ENCODE measurements around the gene RNF149. TPM values are rescaled to one million over a fixed set of nuclear protein-coding genes. Genes with fewer than 3 reads are reported as not detected.

RNF149 gene
- total and polyA plus RNA-seq, 9 donors: 22.0 to 49.6 (median 32.6) TPM

GRCh38 chr2:101349893-101350662, 41.6 kb upstream of the RNF149 start:
- Histone ChIP-seq H3K27me3 (ENCODE audit: control insufficient read depth, insufficient read depth, low read length) (no peaks in the 10 kb centered on the region), H3K4me3 (ENCODE audit: low read length) (no peak overlapping the region), H3K4me1 (ENCODE audit: control insufficient read depth, insufficient read depth, low read length) (no peaks in the 10 kb centered on the region), H3K27ac (ENCODE audit: low read length) (no peak overlapping the region), H3K36me3 (ENCODE audit: control insufficient read depth, insufficient read depth, low read length) (no peaks in the 10 kb centered on the region), H3K9me3 (replicated peaks; ENCODE audit: control insufficient read depth, low read depth, low read length) (no peaks in the 10 kb centered on the region)
- 52% methylated on average over 5 of the region's 7 CpGs for WGBS (ENCODE audit: insufficient coverage)
- DNase-seq: peak; percentile 18

GRCh38 chr2:101348883-101349282, 40.4 kb upstream of the RNF149 start:
- no CpG with 5 or more reads among the region's 1 CpG for WGBS (ENCODE audit: insufficient coverage)
- H3K36me3 ChIP-seq (ENCODE audit: control insufficient read depth, insufficient read depth, low read length): no peaks in the 10 kb centered on the region
- no peak for DNase-seq
- no peak overlapping the region for H3K27ac ChIP-seq (ENCODE audit: low read length)
- H3K27me3 ChIP-seq (ENCODE audit: control insufficient read depth, insufficient read depth, low read length): no peaks in the 10 kb centered on the region
- H3K9me3 ChIP-seq (replicated peaks; ENCODE audit: control insufficient read depth, low read depth, low read length): no peaks in the 10 kb centered on the region
- H3K4me3 ChIP-seq (ENCODE audit: low read length): no peak overlapping the region
- no peaks in the 10 kb centered on the region for H3K4me1 ChIP-seq (ENCODE audit: control insufficient read depth, insufficient read depth, low read length)

DNA sequence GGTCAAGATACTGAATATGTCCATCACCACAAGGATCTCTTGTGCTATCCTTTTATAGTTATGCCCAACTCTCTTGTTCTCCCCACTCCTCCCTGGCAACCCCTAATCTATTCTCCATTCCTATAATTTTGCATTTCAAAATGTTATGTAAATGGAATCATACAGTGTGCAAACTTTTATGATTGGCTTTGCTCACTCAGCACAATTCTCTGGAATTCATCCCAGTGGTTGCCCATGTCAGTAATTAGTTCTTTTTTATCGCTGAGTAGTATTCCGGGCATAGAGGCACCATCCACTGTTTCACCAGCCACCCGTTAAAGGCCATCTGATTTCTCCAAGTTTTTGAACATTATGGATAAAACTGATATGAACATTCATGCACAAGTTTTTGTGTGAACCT, 38.4 kb upstream of the RNF149 start:
- H3K4me3 ChIP-seq (ENCODE audit: low read length): no peak overlapping the region
- H3K36me3 ChIP-seq (ENCODE audit: control insufficient read depth, insufficient read depth, low read length): no peaks in the 10 kb centered on the region
- WGBS (ENCODE audit: insufficient coverage): 83% methylated on average over 1 of the region's 3 CpGs
- H3K27ac ChIP-seq (ENCODE audit: low read length): no peak overlapping the region
- H3K27me3 ChIP-seq (ENCODE audit: control insufficient read depth, insufficient read depth, low read length): no peaks in the 10 kb centered on the region
- peaks cover 3% of the 10 kb centered on the region for H3K4me1 ChIP-seq (ENCODE audit: control insufficient read depth, insufficient read depth, low read length)
- H3K9me3 ChIP-seq (replicated peaks; ENCODE audit: control insufficient read depth, low read depth, low read length): no peaks in the 10 kb centered on the region
- DNase-seq: no peak

- Histone ChIP-seq H3K9me3 (replicated peaks; ENCODE audit: control insufficient read depth, low read depth, low read length) (no peaks in the 10 kb centered on the region), H3K27me3 (ENCODE audit: control insufficient read depth, insufficient read depth, low read length) (no peaks in the 10 kb centered on the region), H3K4me1 (ENCODE audit: control insufficient read depth, insufficient read depth, low read length) (peaks cover 3% of the 10 kb centered on the region), H3K27ac (ENCODE audit: low read length) (no peak overlapping the region), H3K4me3 (ENCODE audit: low read length) (no peak overlapping the region), H3K36me3 (ENCODE audit: control insufficient read depth, insufficient read depth, low read length) (no peaks in the 10 kb centered on the region)
- WGBS (ENCODE audit: insufficient coverage): 56% methylated on average over 5 of the region's 5 CpGs
- no peak for DNase-seq
Measured at GRCh38 chr2:101344137-101344536, 35.6 kb upstream of the RNF149 start.

DNA sequence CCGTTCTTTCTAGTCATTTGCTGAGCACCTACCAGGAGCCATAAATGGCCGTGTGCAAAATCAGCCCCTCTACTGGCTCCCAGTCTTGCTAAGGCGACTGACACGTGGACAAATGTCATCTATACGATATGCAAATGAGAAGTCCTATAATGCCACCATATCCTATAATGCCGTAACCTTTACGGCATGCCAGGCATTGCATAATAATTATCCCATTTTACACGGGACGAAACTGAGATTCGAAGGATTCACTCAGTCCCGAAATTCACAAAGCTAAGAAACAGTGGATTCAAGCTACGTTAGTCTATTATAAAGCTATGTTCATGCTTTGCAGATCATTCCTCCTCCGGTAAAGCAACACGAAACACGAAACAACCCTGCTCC, 34.1 kb upstream of the RNF149 start:
- 84% methylated on average over 15 of the region's 15 CpGs for WGBS (ENCODE audit: insufficient coverage)
- peaks cover 3% of the 10 kb centered on the region for H3K4me1 ChIP-seq (ENCODE audit: control insufficient read depth, insufficient read depth, low read length)
- no peaks in the 10 kb centered on the region for H3K9me3 ChIP-seq (replicated peaks; ENCODE audit: control insufficient read depth, low read depth, low read length)
- DNase-seq: no peak
- no peaks in the 10 kb centered on the region for H3K27me3 ChIP-seq (ENCODE audit: control insufficient read depth, insufficient read depth, low read length)
- H3K36me3 ChIP-seq (ENCODE audit: control insufficient read depth, insufficient read depth, low read length): no peaks in the 10 kb centered on the region
- no peak overlapping the region for H3K27ac ChIP-seq (ENCODE audit: low read length)
- no peak overlapping the region for H3K4me3 ChIP-seq (ENCODE audit: low read length)

DNA sequence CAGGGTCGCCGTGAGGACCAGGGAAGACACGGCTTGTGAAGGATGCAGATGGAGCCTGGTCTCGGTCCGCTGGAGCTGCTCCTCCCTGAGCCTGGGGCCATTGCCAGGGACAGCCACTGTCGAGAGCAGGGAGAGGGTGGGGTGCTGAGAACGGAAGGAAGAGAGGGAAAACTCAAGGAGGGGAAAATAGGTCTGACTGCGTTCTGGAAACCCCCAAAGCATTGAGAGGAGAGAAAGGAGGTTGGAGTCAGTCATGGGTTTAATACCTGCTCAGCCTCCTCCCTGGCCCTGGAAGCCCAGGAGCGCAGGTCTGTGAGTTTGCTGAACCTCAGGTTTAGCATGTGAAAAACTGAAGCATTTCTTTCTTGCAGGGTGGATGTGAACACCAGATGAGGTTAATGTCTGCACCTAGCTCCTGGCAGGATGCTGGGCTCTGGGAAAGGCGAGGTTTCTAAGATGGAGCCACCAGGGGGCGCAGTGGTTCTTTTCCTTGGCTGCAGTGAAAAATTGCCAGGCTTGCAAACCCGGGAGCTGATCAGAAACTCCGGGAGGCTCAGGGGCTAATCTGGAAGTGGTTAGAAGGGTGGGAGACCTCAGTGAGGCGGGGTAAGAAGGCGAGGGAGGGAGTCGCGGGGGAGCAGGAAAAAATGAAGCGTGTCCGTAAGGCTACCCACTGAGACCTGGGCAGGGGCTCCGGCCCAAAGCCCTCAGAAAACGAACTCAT, 33.6 kb upstream of the RNF149 start:
- no peaks in the 10 kb centered on the region for H3K36me3 ChIP-seq (ENCODE audit: control insufficient read depth, insufficient read depth, low read length)

DNA sequence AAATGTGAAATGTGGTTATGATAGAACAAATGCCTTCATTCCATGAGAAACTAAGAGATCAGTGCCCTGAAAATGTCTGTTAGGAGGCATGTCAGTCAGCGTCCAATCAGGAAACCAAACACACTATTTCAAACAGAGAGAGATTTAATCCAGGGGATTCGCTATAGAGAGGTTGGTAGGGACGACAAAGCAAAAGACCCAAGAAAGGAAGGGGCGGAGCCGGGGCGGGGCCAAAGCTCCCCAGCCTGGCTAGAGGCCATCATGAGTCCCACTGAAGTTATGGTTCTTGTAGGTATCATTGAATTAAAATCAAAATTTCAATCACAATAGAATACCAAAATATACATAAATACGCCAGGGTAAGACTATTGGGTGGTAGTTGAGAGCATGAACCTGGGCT, 32.9 kb upstream of the RNF149 start:
- DNase-seq: no peak

More for the DNA sequence above, 33.6 kb upstream of the RNF149 start:
- Histone ChIP-seq H3K4me3 (ENCODE audit: low read length) (no peak overlapping the region), H3K27me3 (ENCODE audit: control insufficient read depth, insufficient read depth, low read length) (no peaks in the 10 kb centered on the region), H3K27ac (ENCODE audit: low read length) (no peak overlapping the region), H3K9me3 (replicated peaks; ENCODE audit: control insufficient read depth, low read depth, low read length) (no peaks in the 10 kb centered on the region), H3K4me1 (ENCODE audit: control insufficient read depth, insufficient read depth, low read length) (peaks cover 3% of the 10 kb centered on the region)
- 52% methylated on average over 21 of the region's 21 CpGs for WGBS (ENCODE audit: insufficient coverage)
- DNase-seq: peak; percentile 79

GRCh38 chr2:101340141-101340551, 31.6 kb upstream of the RNF149 start:
- no peak for DNase-seq
- peaks cover 3% of the 10 kb centered on the region for H3K4me1 ChIP-seq (ENCODE audit: control insufficient read depth, insufficient read depth, low read length)
- 82% methylated on average over 1 of the region's 1 CpG for WGBS (ENCODE audit: insufficient coverage)
- no peaks in the 10 kb centered on the region for H3K27me3 ChIP-seq (ENCODE audit: control insufficient read depth, insufficient read depth, low read length)
- no peak overlapping the region for H3K27ac ChIP-seq (ENCODE audit: low read length)
- H3K4me3 ChIP-seq (ENCODE audit: low read length): no peak overlapping the region
- H3K36me3 ChIP-seq (ENCODE audit: control insufficient read depth, insufficient read depth, low read length): no peaks in the 10 kb centered on the region
- H3K9me3 ChIP-seq (replicated peaks; ENCODE audit: control insufficient read depth, low read depth, low read length): no peaks in the 10 kb centered on the region

More for the DNA sequence above, 32.9 kb upstream of the RNF149 start:
- H3K27ac ChIP-seq (ENCODE audit: low read length): no peak overlapping the region
- H3K4me3 ChIP-seq (ENCODE audit: low read length): no peak overlapping the region
- H3K36me3 ChIP-seq (ENCODE audit: control insufficient read depth, insufficient read depth, low read length): no peaks in the 10 kb centered on the region
- H3K9me3 ChIP-seq (replicated peaks; ENCODE audit: control insufficient read depth, low read depth, low read length): no peaks in the 10 kb centered on the region
- 100% methylated on average over 1 of the region's 7 CpGs for WGBS (ENCODE audit: insufficient coverage)
- H3K4me1 ChIP-seq (ENCODE audit: control insufficient read depth, insufficient read depth, low read length): peaks cover 3% of the 10 kb centered on the region
- no peaks in the 10 kb centered on the region for H3K27me3 ChIP-seq (ENCODE audit: control insufficient read depth, insufficient read depth, low read length)

- no peak overlapping the region for H3K27ac ChIP-seq (ENCODE audit: low read length)
- no peak overlapping the region for H3K4me3 ChIP-seq (ENCODE audit: low read length)
- H3K4me1 ChIP-seq (ENCODE audit: control insufficient read depth, insufficient read depth, low read length): peaks cover 3% of the 10 kb centered on the region
- WGBS (ENCODE audit: insufficient coverage): 60% methylated on average over 1 of the region's 4 CpGs
- no peak for DNase-seq
- no peaks in the 10 kb centered on the region for H3K9me3 ChIP-seq (replicated peaks; ENCODE audit: control insufficient read depth, low read depth, low read length)
- H3K36me3 ChIP-seq (ENCODE audit: control insufficient read depth, insufficient read depth, low read length): no peaks in the 10 kb centered on the region
- no peaks in the 10 kb centered on the region for H3K27me3 ChIP-seq (ENCODE audit: control insufficient read depth, insufficient read depth, low read length)
Measured at GRCh38 chr2:101339266-101339880, 30.9 kb upstream of the RNF149 start.

- H3K36me3 ChIP-seq (ENCODE audit: control insufficient read depth, insufficient read depth, low read length): no peaks in the 10 kb centered on the region
- H3K27me3 ChIP-seq (ENCODE audit: control insufficient read depth, insufficient read depth, low read length): no peaks in the 10 kb centered on the region
- no peak overlapping the region for H3K4me3 ChIP-seq (ENCODE audit: low read length)
- no peak for DNase-seq
- WGBS (ENCODE audit: insufficient coverage): no CpG with 5 or more reads among the region's 2 CpGs
- no peak overlapping the region for H3K27ac ChIP-seq (ENCODE audit: low read length)
- peaks cover 3% of the 10 kb centered on the region for H3K4me1 ChIP-seq (ENCODE audit: control insufficient read depth, insufficient read depth, low read length)
- H3K9me3 ChIP-seq (replicated peaks; ENCODE audit: control insufficient read depth, low read depth, low read length): no peaks in the 10 kb centered on the region
Measured at GRCh38 chr2:101337877-101338276, 29.4 kb upstream of the RNF149 start.
